H9 (cell line): ENCODE measurements around the gene RNU6-1. TPM values are rescaled to one million over a fixed set of nuclear protein-coding genes. Genes with fewer than 3 reads are reported as not detected.

Experiments used
- DNase-seq: peaks from one replicate; pipeline ENCODE4 v3.0.0-alpha.2; 2017
- H2AFZ ChIP-seq: one replicate; pipeline ENCODE4 v1.6.1; 2013; ENCODE audit warnings: mild to moderate bottlenecking, low read length, control low read depth, moderate library complexity
- H2AK5ac ChIP-seq: 2 replicates; pipeline ENCODE4 v1.6.1; 2013; ENCODE audit warnings: low read length, control low read depth, mixed read lengths; ENCODE audit not compliant: insufficient read length
- H2BK120ac ChIP-seq: one replicate; pipeline ENCODE4 v1.6.1; 2013; ENCODE audit warnings: low read depth, mild to moderate bottlenecking, low read length, control low read depth, inconsistent platforms; ENCODE audit not compliant: poor library complexity, severe bottlenecking
- H2BK12ac ChIP-seq: 2 replicates; pipeline ENCODE4 v1.6.1; 2013; ENCODE audit warnings: low read length, control low read depth, mixed read lengths, low read depth; ENCODE audit not compliant: insufficient read length
- H2BK15ac ChIP-seq: 2 replicates; pipeline ENCODE4 v1.6.1; 2013; ENCODE audit warnings: low read depth, low read length, control low read depth
- H2BK20ac ChIP-seq: one replicate; pipeline ENCODE4 v1.6.1; 2013; ENCODE audit warnings: low read depth, mild to moderate bottlenecking, low read length, control low read depth, inconsistent platforms; ENCODE audit not compliant: poor library complexity, severe bottlenecking
- H2BK5ac ChIP-seq: 2 replicates; pipeline ENCODE4 v1.6.1; 2013; ENCODE audit warnings: low read length, control low read depth, mixed read lengths; ENCODE audit not compliant: insufficient read length
- H3K14ac ChIP-seq: 2 replicates; pipeline ENCODE4 v1.6.1; 2013; ENCODE audit warnings: low read length, control low read depth; ENCODE audit not compliant: insufficient read depth
- H3K18ac ChIP-seq: 2 replicates; pipeline ENCODE4 v1.6.1; 2013; ENCODE audit warnings: low read depth, mild to moderate bottlenecking, mixed read lengths, low read length, control low read depth; ENCODE audit not compliant: insufficient read length
- H3K23ac ChIP-seq: 2 replicates; pipeline ENCODE4 v1.6.1; 2013; ENCODE audit warnings: low read length, control low read depth, mixed read lengths, low read depth; ENCODE audit not compliant: insufficient read length
- H3K23me2 ChIP-seq: 2 replicates; pipeline ENCODE4 v1.6.1; 2013; ENCODE audit warnings: low read depth, mild to moderate bottlenecking, mixed read lengths, low read length, control low read depth; ENCODE audit not compliant: insufficient read length, poor library complexity, severe bottlenecking
- H3K27ac ChIP-seq: 2 replicates; pipeline ENCODE4 v1.5.1; 2013; ENCODE audit warnings: low read length, control low read depth, mixed read lengths, low read depth; ENCODE audit not compliant: insufficient read length
- H3K27me3 ChIP-seq: 2 replicates; pipeline ENCODE4 v1.6.1; 2013; ENCODE audit warnings: low read length, control low read depth, inconsistent platforms; ENCODE audit not compliant: insufficient read depth
- H3K4ac ChIP-seq: 2 replicates; pipeline ENCODE4 v1.6.1; 2013; ENCODE audit warnings: low read depth, mild to moderate bottlenecking, control low read depth, inconsistent platforms, low read length, moderate library complexity
- H3K4me1 ChIP-seq: 2 replicates; pipeline ENCODE4 v1.6.1; 2013; ENCODE audit warnings: low read length, control low read depth, inconsistent platforms; ENCODE audit not compliant: insufficient read depth
- H3K4me2 ChIP-seq: 2 replicates; pipeline ENCODE4 v1.6.1; 2013; ENCODE audit warnings: low read length, control low read depth, mixed read lengths; ENCODE audit not compliant: insufficient read length, insufficient read depth
- H3K56ac ChIP-seq: 2 replicates; pipeline ENCODE4 v1.6.1; 2013; ENCODE audit warnings: low read depth, mild to moderate bottlenecking, mixed read lengths, low read length, control low read depth; ENCODE audit not compliant: insufficient read length
- H3K79me1 ChIP-seq: 2 replicates; pipeline ENCODE4 v1.6.1; 2013; ENCODE audit warnings: low read depth, mild to moderate bottlenecking, moderate library complexity, low read length, control low read depth, inconsistent platforms; ENCODE audit not compliant: insufficient read depth, poor library complexity, severe bottlenecking
- H3K79me2 ChIP-seq: 2 replicates; pipeline ENCODE4 v1.6.1; 2013; ENCODE audit warnings: low read length, control low read depth, inconsistent platforms; ENCODE audit not compliant: insufficient read depth
- H3K9ac ChIP-seq: 2 replicates; pipeline ENCODE4 v1.6.1; 2013; ENCODE audit warnings: low read length, control low read depth, mixed read lengths; ENCODE audit not compliant: insufficient read length; ENCODE audit errors: extremely low read depth
- H3K9me3 ChIP-seq: one replicate; pipeline ENCODE4 v1.6.1; 2013; ENCODE audit warnings: low read depth, low read length, inconsistent platforms; ENCODE audit not compliant: control insufficient read depth
- H3T11ph ChIP-seq: one replicate; pipeline ENCODE4 v1.6.1; 2013; ENCODE audit warnings: mild to moderate bottlenecking, low read length, control low read depth, inconsistent platforms
- H4K20me1 ChIP-seq: one replicate; pipeline ENCODE4 v1.6.1; 2013; ENCODE audit not compliant: control insufficient read depth, insufficient read length, insufficient read depth
- H4K5ac ChIP-seq: 2 replicates; pipeline ENCODE4 v1.6.1; 2013; ENCODE audit warnings: low read depth, mild to moderate bottlenecking, mixed read lengths, low read length, control low read depth; ENCODE audit not compliant: insufficient read length
- H4K8ac ChIP-seq: replicated peaks from 2 replicates; pipeline ENCODE4 v1.6.1; 2013; ENCODE audit warnings: low read length, control low read depth, mixed read lengths, low read depth; ENCODE audit not compliant: insufficient read length
- H4K91ac ChIP-seq: 2 replicates; pipeline ENCODE4 v1.6.1; 2013; ENCODE audit warnings: low read depth, mild to moderate bottlenecking, moderate library complexity, mixed read lengths, low read length, control low read depth; ENCODE audit not compliant: insufficient read length
- H3K27ac Mint-ChIP-seq, 3 experiments: 2 replicates in 2 of 3; 3 replicates in 1 of 3; pipeline ENCODE4 v1.8.0; 2020 to 2021; ENCODE audit warnings: mixed read lengths in 3 of 3, mild to moderate bottlenecking in 1 of 3, moderate library complexity in 1 of 3
- H3K27me3 Mint-ChIP-seq: 2 replicates; pipeline ENCODE4 v1.8.0; 2021; ENCODE audit warnings: low read depth, mild to moderate bottlenecking, moderate library complexity, mixed read lengths
- H3K36me3 Mint-ChIP-seq, 3 experiments: 2 replicates in 2 of 3; 3 replicates in 1 of 3; pipeline ENCODE4 v1.8.0; 2020 to 2021; ENCODE audit warnings: low read depth in 3 of 3, mixed read lengths in 3 of 3; ENCODE audit not compliant: insufficient read depth in 1 of 3
- H3K4me1 Mint-ChIP-seq, 2 experiments: 2 replicates each; pipeline ENCODE4 v1.8.0; 2020; ENCODE audit warnings: mixed read lengths in 2 of 2
- H3K4me3 Mint-ChIP-seq, 2 experiments: 2 replicates in 1 of 2; 3 replicates in 1 of 2; pipeline ENCODE4 v1.8.0; 2020 to 2021; ENCODE audit warnings: mild to moderate bottlenecking in 2 of 2, mixed read lengths in 2 of 2, moderate library complexity in 1 of 2
- H3K9me3 Mint-ChIP-seq, 2 experiments: 2 replicates in 1 of 2; 3 replicates in 1 of 2; pipeline ENCODE4 v1.8.0; 2020; ENCODE audit warnings: mild to moderate bottlenecking in 2 of 2, mixed read lengths in 2 of 2, moderate library complexity in 1 of 2
- CTCF ChIP-seq: fragments of 200-600 bp; sonication (generic); conservative IDR thresholded peaks from 3 replicates; pipeline ENCODE4 v1.8.0; 2021; ENCODE audit warnings: antibody characterized with exemption, mild to moderate bottlenecking
- WGBS: extraction: QIAGEN DNeasy Blood & Tissue Kit; methylation state at CpG from one replicate; pipeline ENCODE4 v1.1.7; 2013; ENCODE audit warnings: missing lambda C conversion rate, low lambda C conversion rate, mixed read lengths; ENCODE audit not compliant: insufficient read length; ENCODE audit errors: extremely low coverage; 5-methylcytosine and 5-hydroxymethylcytosine counted together
- total RNA-seq: library from RNA; stranded (reverse); gene quantifications from 2 replicates; pipeline ENCODE4 v1.2.1, GENCODE V29; 2021

Gene RNU6-1
- total RNA-seq, 1 experiment from 2014 or later, result not detected

GRCh38 chr15:67862750-67863441 lies 23.1 kb upstream of the RNU6-1 start:
- Histone ChIP-seq H2BK20ac (no peak overlapping the region), H3K27me3 (no peaks in the 10 kb centered on the region), H2AFZ (no peak overlapping the region), H3K9me3 (no peaks in the 10 kb centered on the region), H3T11ph (no peak overlapping the region), H3K79me2 (no peaks in the 10 kb centered on the region), H3K9ac (no peak overlapping the region), H2BK5ac (no peak overlapping the region), H4K20me1 (no peaks in the 10 kb centered on the region), H2AK5ac (no peak overlapping the region), H3K4ac (no peak overlapping the region), H3K4me1 (no peaks in the 10 kb centered on the region; the same call in 1 of the 2 replicates), H2BK120ac (no peak overlapping the region), H4K8ac (no peak overlapping the region), H3K4me2 (no peak overlapping the region), H3K27ac (no peak overlapping the region), H3K79me1 (no peaks in the 10 kb centered on the region), H3K23me2 (no peaks in the 10 kb centered on the region), H3K18ac (no peak overlapping the region), H4K91ac (no peak overlapping the region), H2BK15ac (no peak overlapping the region), H3K23ac (no peak overlapping the region), H3K56ac (no peak overlapping the region), H3K14ac (no peak overlapping the region), H4K5ac (no peak overlapping the region), H2BK12ac (no peak overlapping the region)
- peaks cover 0 to 2% of the 10 kb centered on the region in 2 experiments; a peak in 2 of 5 replicates for H3K9me3 Mint-ChIP-seq
- no CpG with 5 or more reads among the region's 16 CpGs for WGBS
- TF ChIP-seq CTCF, result no peak
- peaks cover 21 to 28% of the 10 kb centered on the region in 2 experiments for H3K4me1 Mint-ChIP-seq
- peaks cover 22% of the 10 kb centered on the region for H3K27me3 Mint-ChIP-seq
- no peak overlapping the region for H3K27ac Mint-ChIP-seq
- DNase-seq, result no peak
- no peaks in the 10 kb centered on the region for H3K36me3 Mint-ChIP-seq
- H3K4me3 Mint-ChIP-seq, result peak overlapping the region; percentile 35 to 67; a peak in 4 of 5 replicates
